ACC112 (cell line): ENCODE measurements around the gene RRP12.
A peak's percentile ranks its signal among the peaks of the same experiment; 100 is the strongest.
"Not testable (repeated sequence)": the region's sequence is repeated elsewhere in the genome, so short reads cannot be mapped to it uniquely, and the experiment has no call there.

ENCODE experiments used
- H2AFZ ChIP-seq: fragments of 200-600 bp; sonication (generic); one replicate; pipeline ENCODE4 v1.6.0; 2017; ENCODE audit warnings: antibody characterized with exemption, low read length; ENCODE audit not compliant: unreplicated experiment
- H3K27ac ChIP-seq: fragments of 200-600 bp; sonication (generic); 2 replicates; pipeline ENCODE4 v1.5.1; 2014; ENCODE audit warnings: low read depth, mild to moderate bottlenecking, antibody characterized with exemption, low read length, moderate library complexity
- H3K27me3 ChIP-seq: fragments of 200-600 bp; sonication (generic); 2 replicates; pipeline ENCODE4 v1.6.1; 2014; ENCODE audit warnings: mild to moderate bottlenecking, antibody characterized with exemption, low read length, moderate library complexity, mixed read lengths; ENCODE audit not compliant: insufficient read depth
- H3K36me3 ChIP-seq: fragments of 200-600 bp; sonication (generic); 2 replicates; pipeline ENCODE4 v1.6.1; 2016; ENCODE audit warnings: mild to moderate bottlenecking, antibody characterized with exemption, low read length, moderate library complexity, mixed read lengths; ENCODE audit not compliant: insufficient read depth
- H3K4me1 ChIP-seq: fragments of 200-600 bp; sonication (generic); one replicate; pipeline ENCODE4 v1.6.1; 2016; ENCODE audit warnings: low read length, mixed read lengths; ENCODE audit not compliant: insufficient read depth, unreplicated experiment, control insufficient read depth
- H3K4me3 ChIP-seq: fragments of 200-600 bp; sonication (generic); 2 replicates; pipeline ENCODE4 v1.5.1; 2014; ENCODE audit warnings: mild to moderate bottlenecking, low read depth, low read length
- H3K79me2 ChIP-seq: fragments of 200-600 bp; sonication (generic); one replicate; pipeline ENCODE4 v1.6.0; 2016; ENCODE audit warnings: low read length; ENCODE audit not compliant: control insufficient read depth, unreplicated experiment, insufficient read depth

RRP12 gene

GRCh38 chr10:97428572-97428981 lies 27.4 kb upstream of the RRP12 start:
- H3K36me3 ChIP-seq: peaks cover 37% of the 10 kb centered on the region
- peak overlapping the region; percentile 92 for H3K4me3 ChIP-seq
- peaks cover 19% of the 10 kb centered on the region for H3K4me1 ChIP-seq
- peak overlapping the region; percentile 72 for H3K27ac ChIP-seq
- H3K79me2 ChIP-seq: peaks cover 56% of the 10 kb centered on the region
- H3K27me3 ChIP-seq: no peaks in the 10 kb centered on the region
- no peak overlapping the region for H2AFZ ChIP-seq

GRCh38 chr10:97427571-97428179 lies 26.5 kb upstream of the RRP12 start:
- no peaks in the 10 kb centered on the region for H3K27me3 ChIP-seq
- H2AFZ ChIP-seq: no peak overlapping the region
- peaks cover 34% of the 10 kb centered on the region for H3K36me3 ChIP-seq
- peak overlapping the region; percentile 92 for H3K4me3 ChIP-seq
- H3K79me2 ChIP-seq: peaks cover 56% of the 10 kb centered on the region
- peaks cover 27% of the 10 kb centered on the region for H3K4me1 ChIP-seq
- H3K27ac ChIP-seq: peak overlapping the region; percentile 72

- peak overlapping the region; percentile 72 for H3K27ac ChIP-seq
- peak overlapping the region; percentile 92 for H3K4me3 ChIP-seq
- peaks cover 32% of the 10 kb centered on the region for H3K36me3 ChIP-seq
- peaks cover 29% of the 10 kb centered on the region for H3K4me1 ChIP-seq
- H3K79me2 ChIP-seq: peaks cover 56% of the 10 kb centered on the region
- no peaks in the 10 kb centered on the region for H3K27me3 ChIP-seq
- H2AFZ ChIP-seq: no peak overlapping the region
Measured at GRCh38 chr10:97426776-97427570, 25.8 kb upstream of the RRP12 start.

- Histone ChIP-seq H3K4me3 (peak within 1 kb of the TSS; percentile 92), H3K79me2 (peaks cover 53% of the 10 kb centered on the region), H3K27ac (peak within 1 kb of the TSS; percentile 72), H2AFZ (peak within 1 kb of the TSS; percentile 68), H3K36me3 (peaks cover 25% of the 10 kb centered on the region), H3K4me1 (peaks cover 28% of the 10 kb centered on the region), H3K27me3 (no peaks in the 10 kb centered on the region)
Measured at GRCh38 chr10:97425964-97426775, 25.0 kb upstream of the RRP12 start, which contains the start of gene PGAM1. TSS of gene PGAM1 (plus strand) at chr10:97426191. CDS start at chr10:97426308, 117 bp downstream.

- peaks cover 13% of the 10 kb centered on the region for H3K36me3 ChIP-seq
- H3K27ac ChIP-seq: peak overlapping the region; percentile 90
- H3K4me3 ChIP-seq, H2AFZ ChIP-seq, H3K27me3 ChIP-seq: not testable (repeated sequence)
- peaks cover 28% of the 10 kb centered on the region for H3K79me2 ChIP-seq
- H3K4me1 ChIP-seq: peaks cover 19% of the 10 kb centered on the region
Measured at GRCh38 chr10:97423757-97424098, 22.6 kb upstream of the RRP12 start.

- Histone ChIP-seq H3K79me2 (no peaks in the 10 kb centered on the region), H3K4me1 (peaks cover 6% of the 10 kb centered on the region)
Measured at GRCh38 chr10:97416565-97416964, 15.4 kb upstream of the RRP12 start.

GRCh38 chr10:97412891-97413304 lies 11.8 kb upstream of the RRP12 start:
- no peak overlapping the region for H3K27ac ChIP-seq
- H3K4me3 ChIP-seq: no peak overlapping the region
- peaks cover 6% of the 10 kb centered on the region for H3K4me1 ChIP-seq
- H3K79me2 ChIP-seq: no peaks in the 10 kb centered on the region
- no peaks in the 10 kb centered on the region for H3K36me3 ChIP-seq
- no peak overlapping the region for H2AFZ ChIP-seq
- no peaks in the 10 kb centered on the region for H3K27me3 ChIP-seq

More at GRCh38 chr10:97416565-97416964, 15.4 kb upstream of the RRP12 start:
- no peak overlapping the region for H3K27ac ChIP-seq
- no peaks in the 10 kb centered on the region for H3K27me3 ChIP-seq
- no peaks in the 10 kb centered on the region for H3K36me3 ChIP-seq
- no peak overlapping the region for H2AFZ ChIP-seq
- no peak overlapping the region for H3K4me3 ChIP-seq

- Histone ChIP-seq H3K27ac (no peak overlapping the region), H3K4me1 (peaks cover 6% of the 10 kb centered on the region), H2AFZ (no peak overlapping the region), H3K27me3 (no peaks in the 10 kb centered on the region), H3K79me2 (no peaks in the 10 kb centered on the region), H3K4me3 (no peak overlapping the region), H3K36me3 (no peaks in the 10 kb centered on the region)
Measured at GRCh38 chr10:97411406-97411805, 10.3 kb upstream of the RRP12 start.

GRCh38 chr10:97408496-97408992 lies 7.4 kb upstream of the RRP12 start:
- Histone ChIP-seq H3K4me1 (no peaks in the 10 kb centered on the region), H3K79me2 (no peaks in the 10 kb centered on the region), H3K27me3 (no peaks in the 10 kb centered on the region), H3K36me3 (no peaks in the 10 kb centered on the region), H3K27ac (no peak overlapping the region), H3K4me3 (no peak overlapping the region), H2AFZ (no peak overlapping the region)

GRCh38 chr10:97407952-97408248 lies 6.8 kb upstream of the RRP12 start:
- no peaks in the 10 kb centered on the region for H3K27me3 ChIP-seq
- H3K27ac ChIP-seq: no peak overlapping the region
- H3K36me3 ChIP-seq: no peaks in the 10 kb centered on the region
- no peak overlapping the region for H2AFZ ChIP-seq
- no peaks in the 10 kb centered on the region for H3K79me2 ChIP-seq
- no peak overlapping the region for H3K4me3 ChIP-seq
- no peaks in the 10 kb centered on the region for H3K4me1 ChIP-seq
